Right atrium auricular region (tissue), 2 donors: ENCODE measurements around the gene SCT. TPM values are rescaled to one million over a fixed set of nuclear protein-coding genes. Genes with fewer than 3 reads are reported as not detected.

ENCODE experiments used
- DNase-seq: peaks from one replicate; pipeline ENCODE4 v3.0.0-alpha.2; 2019; ENCODE audit warnings: low spot score
- H3K27ac ChIP-seq, 2 donors: fragments of 200-600 bp; sonication (generic); 1 replicate in 1 of 2; 2 replicates in 1 of 2; pipeline ENCODE4 v1.5.1; 2016 to 2019
- H3K27me3 ChIP-seq, 2 donors: fragments of 200-600 bp; sonication (generic); one replicate each; pipeline versions ENCODE4 v1.5.1 to v1.6.0; 2017 to 2019
- H3K36me3 ChIP-seq: fragments of 200-600 bp; sonication (generic); one replicate; pipeline ENCODE4 v1.5.1; 2016
- H3K4me1 ChIP-seq, 2 donors: fragments of 200-600 bp; sonication (generic); one replicate each; pipeline versions ENCODE4 v1.5.1 to v1.6.0; 2017 to 2019
- H3K4me3 ChIP-seq, 2 donors: fragments of 200-600 bp; sonication (generic); 1 replicate in 1 of 2; 2 replicates in 1 of 2; pipeline ENCODE4 v1.5.1; 2017 to 2019; ENCODE audit warnings: mild to moderate bottlenecking in 1 of 2, moderate library complexity in 1 of 2
- H3K9me3 ChIP-seq, 2 donors: fragments of 200-600 bp; sonication (generic); one replicate each; pipeline ENCODE4 v1.5.1; 2019
- CTCF ChIP-seq, 2 donors: fragments of 200-600 bp; sonication (generic); IDR thresholded peaks; one replicate each; pipeline ENCODE4 v1.5.1; 2019; ENCODE audit warnings: antibody characterized with exemption in 2 of 2
- total RNA-seq, 2 donors: library from RNA; depleted of rRNA; stranded (reverse); fragments of >200 nt; gene quantifications; one replicate each; pipeline ENCODE4 v1.1.0, GENCODE V29; 2016

SCT gene
- total RNA-seq, 2 donors from 2014 or later = not detected

- H3K36me3 ChIP-seq = peaks cover 18% of the 10 kb centered on the region
- no peaks in the 10 kb centered on the region for H3K4me1 ChIP-seq
- H3K27ac ChIP-seq = no peak overlapping the region
- H3K27me3 ChIP-seq = no peaks in the 10 kb centered on the region
- H3K4me3 ChIP-seq = no peak overlapping the region
- DNase-seq = no peak
- TF ChIP-seq CTCF (IDR thresholded peaks at IDR 0.05) = no peak
- no peaks in the 10 kb centered on the region for H3K9me3 ChIP-seq
Measured at GRCh38 chr11:646214-646613, 19.2 kb upstream of the SCT start.

- H3K27me3 ChIP-seq = no peaks in the 10 kb centered on the region
- no peak for TF ChIP-seq CTCF (IDR thresholded peaks at IDR 0.05)
- DNase-seq = no peak
- no peak overlapping the region for H3K27ac ChIP-seq
- H3K4me3 ChIP-seq = no peak overlapping the region
- no peaks in the 10 kb centered on the region for H3K4me1 ChIP-seq
- no peaks in the 10 kb centered on the region for H3K9me3 ChIP-seq
- peaks cover 14% of the 10 kb centered on the region for H3K36me3 ChIP-seq
Measured at GRCh38 chr11:645536-645935, 18.6 kb upstream of the SCT start.

DNA sequence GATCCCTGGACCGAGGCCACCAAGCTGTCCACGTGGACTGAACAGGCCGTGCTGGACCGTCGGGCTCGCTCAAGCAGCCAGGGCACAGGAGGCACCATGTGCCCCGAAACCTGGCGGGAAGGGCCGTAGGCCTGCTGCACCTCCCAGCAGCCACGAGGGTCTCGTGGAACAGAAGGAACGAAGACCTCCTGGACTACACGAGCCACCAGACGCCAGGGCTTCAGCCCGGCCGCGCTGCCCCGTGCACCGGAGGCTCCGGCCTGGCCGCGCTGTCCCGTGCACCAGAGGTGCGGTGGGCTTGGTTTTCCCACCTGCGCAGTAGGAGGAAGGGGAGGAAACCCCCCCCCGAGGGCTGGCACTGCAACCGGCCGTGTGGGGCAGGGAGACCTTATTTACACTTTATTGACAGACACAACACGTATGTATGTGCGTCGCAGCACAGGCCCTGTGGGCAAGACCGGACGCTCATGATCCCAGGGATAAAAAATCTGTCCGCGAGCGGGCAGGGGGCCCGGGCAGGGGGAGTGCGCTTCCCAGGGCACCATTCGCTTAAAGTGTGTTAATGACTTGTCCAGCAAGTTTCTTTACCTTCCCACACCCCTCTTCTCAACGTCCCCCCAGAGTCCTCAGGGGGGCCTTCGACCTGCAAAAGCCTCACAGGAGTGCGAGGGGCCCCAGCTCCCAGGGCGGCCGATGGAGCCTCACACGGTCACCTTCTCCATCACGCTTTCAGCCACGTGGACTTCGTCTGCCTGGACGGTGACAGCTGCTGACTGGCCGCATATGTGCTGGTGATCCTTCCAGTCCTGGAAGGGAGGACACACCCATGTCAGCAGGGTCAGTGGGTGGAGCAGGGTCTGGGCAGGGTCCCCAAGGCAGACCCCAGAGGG, 17.1 kb upstream of the SCT start:
- H3K27me3 ChIP-seq = peaks cover 0 to 2% of the 10 kb centered on the region in 2 donors
- H3K4me1 ChIP-seq = peaks cover 0 to 3% of the 10 kb centered on the region in 2 donors
- peaks cover 14% of the 10 kb centered on the region for H3K36me3 ChIP-seq
- H3K9me3 ChIP-seq = no peaks in the 10 kb centered on the region
- H3K27ac ChIP-seq = no peak overlapping the region
- H3K4me3 ChIP-seq = no peak overlapping the region
- no peak for DNase-seq
- TF ChIP-seq CTCF (IDR thresholded peaks at IDR 0.05) = no peak

- Histone ChIP-seq H3K36me3 (peaks cover 14% of the 10 kb centered on the region), H3K4me1 (peaks cover 0 to 6% of the 10 kb centered on the region in 2 donors), H3K4me3 (no peak overlapping the region), H3K27me3 (peaks cover 0 to 4% of the 10 kb centered on the region in 2 donors), H3K9me3 (no peaks in the 10 kb centered on the region), H3K27ac (no peak overlapping the region)
- no peak for DNase-seq
- TF ChIP-seq CTCF (IDR thresholded peaks at IDR 0.05) = no peak
Measured at GRCh38 chr11:643366-643765, 16.4 kb upstream of the SCT start.

DNA sequence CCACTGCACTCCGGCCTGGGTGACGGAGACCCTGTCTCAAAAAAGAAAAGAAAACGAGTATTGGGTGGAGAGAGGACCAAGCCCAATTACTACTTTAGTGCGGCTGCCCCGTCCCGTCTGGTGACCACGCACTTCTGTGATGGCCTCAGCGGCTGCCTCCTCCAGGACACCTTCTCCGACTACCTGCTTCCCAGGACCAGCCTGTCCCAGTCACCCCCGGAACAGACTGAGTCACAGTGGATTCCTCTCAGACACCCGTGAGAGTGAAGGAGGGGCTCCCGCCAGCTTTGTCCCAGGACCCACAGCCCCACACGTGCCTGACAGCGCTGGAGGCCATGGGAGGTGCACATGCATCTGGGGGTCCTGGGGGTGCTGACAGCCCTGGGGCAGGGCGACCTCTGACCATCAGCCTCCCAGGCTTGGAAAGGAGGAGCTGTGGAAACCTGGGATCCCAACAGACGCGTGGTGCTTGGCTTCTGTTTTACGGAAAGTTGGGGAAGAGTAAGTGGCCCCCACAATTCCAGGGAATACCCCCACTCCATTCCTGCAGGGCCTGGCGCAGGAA, 14.9 kb upstream of the SCT start:
- DNase-seq = no peak
- Histone ChIP-seq H3K27me3 (peaks cover 0 to 12% of the 10 kb centered on the region in 2 donors), H3K27ac (no peak overlapping the region), H3K9me3 (no peaks in the 10 kb centered on the region), H3K4me1 (peaks cover 0 to 17% of the 10 kb centered on the region in 2 donors), H3K36me3 (peaks cover 14% of the 10 kb centered on the region), H3K4me3 (no peak overlapping the region)
- no peak for TF ChIP-seq CTCF (IDR thresholded peaks at IDR 0.05)
